HG03097 (cell line): ENCODE measurements around the gene ZNF219.
"Not testable (repeated sequence)": the region's sequence is repeated elsewhere in the genome, so short reads cannot be mapped to it uniquely, and the experiment has no call there.

ENCODE experiments used
- ATAC-seq: cut with Tn5 transposase; IDR thresholded peaks from one replicate; pipeline ENCODE4 v1.9.1; 2021; ENCODE audit not compliant: unreplicated experiment, low FRiP score

The ZNF219 gene

DNA sequence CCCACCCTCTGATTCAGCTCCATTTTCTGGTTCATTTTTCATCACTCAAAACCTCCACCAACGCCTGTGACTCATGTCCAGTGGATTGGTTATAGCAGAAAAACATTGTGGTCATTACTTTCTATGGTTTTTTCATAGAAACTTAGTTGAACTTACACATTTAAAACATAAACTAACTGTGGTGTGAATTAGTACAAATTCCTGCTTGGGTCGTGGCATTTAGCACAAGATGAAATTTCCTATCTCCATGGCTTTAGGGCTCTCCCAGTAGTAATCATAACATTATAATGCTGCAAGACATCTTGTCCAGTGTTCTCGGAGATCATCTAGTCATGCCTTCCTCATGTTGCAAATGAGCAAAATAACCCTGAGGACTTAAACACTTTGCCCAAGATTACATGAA is 49.2 kb downstream of the ZNF219 start:
- ATAC-seq, result no peak

DNA sequence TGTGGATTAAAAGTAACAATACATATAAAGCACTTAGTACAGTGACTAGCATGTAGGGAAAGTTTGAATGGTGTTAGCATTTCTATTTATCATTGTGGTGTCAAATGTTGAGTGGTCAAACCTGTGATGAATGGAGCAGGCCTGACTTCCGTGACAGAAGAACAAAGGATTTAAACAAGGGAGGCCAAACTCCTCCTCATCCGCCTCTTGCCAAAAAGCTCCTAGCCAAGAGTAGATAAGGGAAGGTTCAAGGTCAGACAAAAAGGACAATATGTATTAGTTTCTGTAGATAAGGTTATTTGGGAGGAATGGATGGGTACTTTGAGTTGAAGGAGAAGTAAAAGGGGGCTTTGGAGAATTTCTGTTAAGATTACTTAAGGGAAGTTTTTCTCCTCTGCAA is 49.8 kb downstream of the ZNF219 start:
- no peak for ATAC-seq

DNA sequence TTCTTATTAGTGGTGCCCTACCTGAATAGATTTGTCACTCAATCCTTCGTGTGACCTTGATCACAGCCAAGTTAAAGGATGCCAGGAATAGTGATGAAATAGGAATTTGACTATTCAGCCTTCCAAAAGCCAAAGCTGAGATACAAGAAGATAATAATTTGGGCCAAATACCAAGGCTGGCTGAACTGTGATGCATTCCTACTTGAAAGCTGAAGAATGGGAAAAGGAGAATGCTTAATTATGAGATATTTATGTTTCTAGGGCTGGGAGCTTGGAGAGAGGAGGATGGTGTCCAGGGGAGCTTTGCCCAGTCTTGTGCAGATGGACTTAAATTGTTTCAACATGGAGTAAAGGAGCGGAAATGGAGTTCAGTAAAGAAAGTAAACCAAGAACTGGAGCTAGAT is 51.1 kb downstream of the ZNF219 start:
- no peak for ATAC-seq

DNA sequence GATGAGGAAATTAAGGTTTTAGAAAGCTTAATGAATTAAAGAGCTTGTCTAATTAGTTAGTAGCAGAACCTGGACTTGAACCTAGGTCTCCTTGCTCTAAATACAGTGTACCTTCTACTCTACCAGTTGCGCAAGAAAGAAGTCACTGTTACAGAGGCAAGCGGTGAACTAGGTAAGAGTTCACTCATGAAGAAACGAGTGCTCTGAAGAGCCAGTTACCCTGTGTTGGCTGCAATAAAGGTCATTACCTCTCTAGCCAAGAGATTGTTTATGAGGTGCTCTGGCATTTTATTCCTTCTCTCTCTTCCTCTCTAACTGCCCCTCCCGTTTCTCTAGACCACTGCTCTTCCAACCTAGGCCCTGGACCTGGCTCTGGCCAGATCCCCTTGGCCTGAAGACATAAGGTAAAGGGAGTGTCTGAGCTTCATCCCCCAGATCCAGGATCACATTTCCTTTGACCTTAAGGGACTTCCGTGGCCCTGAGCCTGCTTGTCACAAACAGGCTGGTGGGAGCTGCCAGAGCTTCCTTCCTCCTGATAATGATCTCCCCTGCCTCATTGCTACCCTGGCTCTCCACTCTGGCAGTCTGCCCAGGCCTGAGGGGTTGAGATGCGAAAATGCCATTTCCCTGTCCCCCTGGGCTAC is 54.4 kb downstream of the ZNF219 start:
- ATAC-seq, result no peak

DNA sequence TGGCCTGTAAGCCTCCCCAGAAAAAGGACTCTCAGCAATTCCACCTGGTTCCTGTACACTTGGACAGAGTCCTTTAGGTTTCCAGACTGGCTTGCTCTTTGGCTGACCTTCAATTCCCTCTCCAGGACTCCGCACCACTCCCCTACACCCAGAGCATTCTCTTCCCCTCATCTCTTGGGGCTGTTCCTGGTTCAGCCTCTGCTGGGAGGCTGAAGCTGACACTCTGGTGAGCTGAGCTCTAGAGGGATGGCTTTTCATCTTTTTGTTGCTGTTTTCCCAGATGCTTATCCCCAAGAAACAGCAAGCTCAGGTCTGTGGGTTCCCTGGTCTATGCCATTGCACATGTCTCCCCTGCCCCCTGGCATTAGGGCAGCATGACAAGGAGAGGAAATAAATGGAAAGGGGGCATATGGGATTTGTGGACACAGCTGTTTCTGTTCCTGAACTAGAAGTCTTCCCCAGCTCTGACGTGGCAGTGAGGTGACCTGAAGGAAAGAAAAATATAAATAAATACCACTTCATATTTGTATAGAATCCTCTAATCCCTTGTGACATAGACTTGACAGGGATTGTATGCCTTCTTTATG is 55.0 kb downstream of the ZNF219 start:
- no peak for ATAC-seq

DNA sequence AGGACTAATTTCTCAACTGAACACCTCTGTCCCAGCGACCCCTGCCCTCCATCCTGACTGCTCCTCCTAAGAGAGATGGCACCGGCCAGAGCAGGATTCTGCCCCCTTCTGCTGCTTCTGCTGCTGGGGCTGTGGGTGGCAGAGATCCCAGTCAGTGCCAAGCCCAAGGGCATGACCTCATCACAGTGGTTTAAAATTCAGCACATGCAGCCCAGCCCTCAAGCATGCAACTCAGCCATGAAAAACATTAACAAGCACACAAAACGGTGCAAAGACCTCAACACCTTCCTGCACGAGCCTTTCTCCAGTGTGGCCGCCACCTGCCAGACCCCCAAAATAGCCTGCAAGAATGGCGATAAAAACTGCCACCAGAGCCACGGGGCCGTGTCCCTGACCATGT is 55.5 kb downstream of the ZNF219 start:
- no peak for ATAC-seq

DNA sequence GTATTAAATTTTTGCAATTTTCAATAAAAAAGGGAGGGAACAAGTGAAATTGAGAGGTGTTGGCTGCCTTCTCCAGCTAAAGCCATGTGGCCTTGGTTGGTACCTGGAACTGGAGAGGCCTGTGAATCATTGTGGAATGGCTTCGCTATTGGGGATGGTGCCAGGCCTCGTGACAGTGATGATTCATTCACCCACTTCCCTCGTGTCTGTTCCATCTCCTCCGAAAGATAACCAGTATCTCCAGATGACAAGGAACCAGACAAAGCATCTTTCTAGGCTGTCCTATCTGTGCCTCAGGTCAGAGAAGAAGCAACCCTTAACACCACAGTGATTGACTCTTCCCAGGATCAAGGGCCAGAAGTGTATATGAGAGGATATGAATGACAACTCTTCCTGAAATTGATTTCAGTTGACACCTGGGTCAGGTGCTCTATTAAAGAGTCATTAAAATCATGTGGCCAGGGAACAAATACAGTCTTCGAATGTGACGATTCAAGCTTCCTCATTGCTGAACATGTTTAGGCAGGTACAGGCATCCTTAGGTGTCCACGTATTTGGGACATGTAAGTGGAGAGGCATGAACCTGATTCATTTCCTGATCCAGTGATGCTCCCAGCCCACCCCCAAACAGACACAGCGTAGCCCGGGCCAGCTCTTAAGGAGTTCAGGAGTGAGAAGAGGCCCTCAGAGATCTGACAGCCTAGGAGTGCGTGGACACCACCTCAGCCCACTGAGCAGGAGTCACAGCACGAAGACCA is 56.6 kb downstream of the ZNF219 start, which contains the start of gene RNASE7:
TSS of gene RNASE7 (plus strand) at position 687 of the 758 bp plus-strand sequence. CDS start 631 bp downstream, outside the sequence.
- ATAC-seq, result no peak

DNA sequence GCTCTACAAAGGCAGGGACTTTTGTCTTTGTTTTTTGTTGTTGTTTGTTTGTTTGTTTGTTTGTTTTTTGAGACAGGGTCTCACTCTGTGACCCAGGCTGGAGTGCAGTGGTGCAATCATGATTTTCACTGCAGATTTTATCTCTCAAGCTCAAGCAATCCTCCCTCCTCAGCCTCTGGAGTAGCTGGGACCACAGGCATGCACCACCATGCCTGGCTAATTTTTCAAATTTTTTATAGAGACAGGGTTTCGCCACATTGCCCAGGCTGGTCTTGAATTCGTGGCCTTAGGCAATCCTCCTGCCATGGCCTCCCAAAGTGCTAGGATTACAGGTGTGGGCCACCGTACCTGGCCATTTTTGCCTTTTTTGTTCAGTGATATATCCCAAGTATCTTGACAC is 57.5 kb downstream of the ZNF219 start:
- not testable (repeated sequence) for ATAC-seq

DNA sequence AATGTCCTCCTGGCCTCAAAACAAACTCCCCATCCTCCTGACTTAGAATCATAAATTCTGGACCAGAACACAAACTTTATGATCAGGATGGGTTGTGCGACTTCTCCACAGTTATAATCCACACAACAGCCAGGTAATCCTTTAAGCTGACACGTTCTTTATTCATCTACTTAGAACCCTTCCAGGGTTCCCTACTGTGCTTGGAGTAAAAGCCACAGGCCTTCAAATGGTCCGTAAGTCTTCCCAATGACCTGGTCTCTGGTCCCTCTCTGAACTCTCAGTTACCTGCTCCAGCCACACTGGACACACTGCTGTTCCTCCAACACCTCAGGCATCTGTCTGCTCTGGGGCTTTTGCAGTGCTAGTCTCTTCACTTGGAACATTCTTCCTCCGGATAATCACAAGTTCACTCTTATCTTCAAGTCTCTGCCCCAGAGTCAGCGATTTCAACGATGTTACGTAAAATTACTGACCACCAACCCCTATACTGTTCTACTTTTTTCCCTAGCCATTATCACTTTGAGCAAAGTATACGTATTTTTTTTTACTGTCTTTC is 58.0 kb downstream of the ZNF219 start:
- no peak for ATAC-seq
